K562 (cell line): Measurements from ENCODE around the gene ZNF668. TPM values are rescaled to one million over a fixed set of nuclear protein-coding genes. Genes with fewer than 3 reads are reported as not detected.

Experiments used
- ATAC-seq: fragments of 200-7000 bp; cut with Tn5 transposase; 3 replicates; pipeline ENCODE4 v1.9.1; 2020; ENCODE audit warnings: moderate library complexity
- BruUV-seq: library from RNA; stranded (reverse); fragments of 400-500 nt; replicated peaks from 2 replicates; lab custom pipeline; 2021; lab: Mats Ljungman, UMichigan
- CTCF ChIA-PET: fragments of 300-600 bp; formaldehyde crosslinking; extraction: SDS; loops from one replicate; lab custom pipeline; 2021; ENCODE audit warnings: low intra/inter-chr PET ratio; lab: Yijun Ruan, JAX
- POLR2A ChIA-PET: fragments of 300-600, 350-650 bp; sonication (Branson Sonifier 250); formaldehyde crosslinking; extraction: SDS; loops from one replicate; lab custom pipeline; 2021; ENCODE audit warnings: antibody characterized with exemption, inconsistent platforms; lab: Yijun Ruan, JAX
- DNase-seq, 4 experiments: peaks; one replicate each; pipeline versions ENCODE4 v3.0.0 to v3.0.0-alpha.2; 2011 to 2018; ENCODE audit warnings: low spot score in 3 of 4, mixed read lengths in 3 of 4; ENCODE audit errors: extremely low read depth in 1 of 4
- FAIRE-seq: peaks from 2 replicates; lab custom pipeline; 2011; peaks lifted over from hg19 to GRCh38; lab: Jason Lieb, UNC
- H2AFZ ChIP-seq: 2 replicates; pipeline ENCODE4 v1.6.0; 2011; ENCODE audit warnings: low read depth, low read length, control low read depth, inconsistent platforms
- H3K27ac ChIP-seq: fragments of 200-600 bp; 3 replicates; pipeline ENCODE4 v1.8.0; 2011; ENCODE audit warnings: low read depth, mild to moderate bottlenecking, control low read depth, inconsistent platforms, low read length, moderate library complexity, mixed read lengths; ENCODE audit errors: extremely low read depth
- H3K27me3 ChIP-seq, 2 experiments: fragments of 300-600 bp in 1 of 2; 2 replicates in 1 of 2; 3 replicates in 1 of 2; pipeline versions ENCODE4 v1.6.0 to v1.8.0; 2011; ENCODE audit warnings: inconsistent platforms in 2 of 2, low read length in 2 of 2, mild to moderate bottlenecking in 1 of 2, mixed read lengths in 1 of 2, moderate library complexity in 1 of 2; ENCODE audit not compliant: control insufficient read depth in 2 of 2, insufficient read depth in 2 of 2
- H3K36me3 ChIP-seq: fragments of 300-600 bp; 3 replicates; pipeline ENCODE4 v1.8.0; 2011; ENCODE audit warnings: mild to moderate bottlenecking, low read length, inconsistent platforms; ENCODE audit not compliant: control insufficient read depth, insufficient read depth
- H3K4me1 ChIP-seq, 2 experiments: fragments of 200-600 bp in 1 of 2; replicated peaks in 1 of 2; 2 replicates in 1 of 2; 3 replicates in 1 of 2; pipeline versions ENCODE4 v1.5.1 to v1.8.0; 2011; ENCODE audit warnings: inconsistent platforms in 2 of 2, low read length in 2 of 2, mild to moderate bottlenecking in 1 of 2, mixed read lengths in 1 of 2, moderate library complexity in 1 of 2; ENCODE audit not compliant: control insufficient read depth in 2 of 2, insufficient read depth in 2 of 2
- H3K4me2 ChIP-seq: 2 replicates; pipeline ENCODE4 v1.6.1; 2011; ENCODE audit warnings: low read length, control low read depth, inconsistent platforms, mixed read lengths; ENCODE audit not compliant: insufficient read depth
- H3K4me3 ChIP-seq: fragments of 200-600 bp; sonication (generic), shearing (Covaris generic); 2 replicates; pipeline ENCODE4 v1.5.1; 2016; ENCODE audit warnings: control low read depth, inconsistent platforms
- H3K79me2 ChIP-seq: fragments of 200-600 bp; 3 replicates; pipeline ENCODE4 v1.8.0; 2011; ENCODE audit warnings: low read length, inconsistent platforms; ENCODE audit not compliant: control insufficient read depth, insufficient read depth
- H3K9ac ChIP-seq, 2 experiments: 2 replicates each; pipeline versions ENCODE4 v1.6.0 to v1.6.1; 2011; ENCODE audit warnings: low read depth in 2 of 2, low read length in 2 of 2, control low read depth in 1 of 2, inconsistent platforms in 1 of 2, mild to moderate bottlenecking in 1 of 2, mixed read lengths in 1 of 2; ENCODE audit not compliant: insufficient read depth in 1 of 2
- H3K9me1 ChIP-seq: one replicate; pipeline ENCODE4 v1.6.0; 2011; ENCODE audit warnings: inconsistent platforms, mild to moderate bottlenecking, low read length, moderate library complexity; ENCODE audit not compliant: control insufficient read depth, insufficient read depth
- H3K9me3 ChIP-seq: replicated peaks from 2 replicates; pipeline ENCODE4 v1.5.1; 2011; ENCODE audit warnings: low read depth, low read length, inconsistent platforms; ENCODE audit not compliant: control insufficient read depth, insufficient read depth
- H4K20me1 ChIP-seq: replicated peaks from 2 replicates; pipeline ENCODE4 v1.6.1; 2011; ENCODE audit warnings: low read length, inconsistent platforms, mixed read lengths; ENCODE audit not compliant: control insufficient read depth, insufficient read depth
- FOSL1 ChIP-seq: fragments of 200-800 bp; sonication (Bioruptor generic); conservative IDR thresholded peaks from 2 replicates; pipeline ENCODE4 v1.6.1; 2016; ENCODE audit warnings: missing genetic modification characterization, missing compliant biosample characterization
- FOXJ2 ChIP-seq: fragments of 200-800 bp; sonication (Bioruptor generic); IDR thresholded peaks from 2 replicates; pipeline ENCODE4 v1.6.1; 2016; ENCODE audit warnings: missing genetic modification characterization, missing compliant biosample characterization
- GATAD2A ChIP-seq: fragments of 450-650 bp; IDR thresholded peaks from 2 replicates; pipeline ENCODE4 v1.6.1; 2017
- HDAC8 ChIP-seq: fragments of 450-650 bp; IDR thresholded peaks from 2 replicates; pipeline ENCODE4 v1.6.1; 2016; ENCODE audit warnings: mild to moderate bottlenecking, missing genetic modification characterization, moderate library complexity, missing compliant biosample characterization
- HMG20A ChIP-seq: fragments of 450-650 bp; formaldehyde crosslinking; conservative IDR thresholded peaks from 2 replicates; pipeline ENCODE4 v1.4.0; 2020; ENCODE audit warnings: mild to moderate bottlenecking, mixed read lengths
- NFYB ChIP-seq: IDR thresholded peaks from 2 replicates; pipeline ENCODE4 v1.6.1; 2011; ENCODE audit warnings: mild to moderate bottlenecking, moderate library complexity; ENCODE audit not compliant: insufficient read length; ENCODE audit errors: extremely low read depth
- SMAD4 ChIP-seq: fragments of 250-450 bp; sonication (Bioruptor Pico); conservative IDR thresholded peaks from 2 replicates; pipeline ENCODE4 v1.8.0; 2021; ENCODE audit warnings: inconsistent platforms, mild to moderate bottlenecking, moderate library complexity
- ZNF12 ChIP-seq: sonication (generic); formaldehyde crosslinking; IDR thresholded peaks from 2 replicates; pipeline ENCODE4 v1.4.0; 2020; ENCODE audit warnings: mild to moderate bottlenecking, missing genetic modification reagents
- ZNF224 ChIP-seq: sonication (generic); formaldehyde crosslinking; IDR thresholded peaks from 2 replicates; pipeline ENCODE4 v1.8.0; 2022; ENCODE audit warnings: mild to moderate bottlenecking, missing genetic modification reagents
- ZNF830 ChIP-seq: fragments of 250-450 bp; sonication (Bioruptor Pico); IDR thresholded peaks from 2 replicates; pipeline ENCODE4 v1.5.0; 2021; ENCODE audit warnings: mild to moderate bottlenecking
- WGBS: fragments of 100-300 bp; shearing (Covaris generic); methylation state at CpG from one replicate; pipeline ENCODE4 v1.1.6; 2016; ENCODE audit warnings: low coverage, mixed read lengths; ENCODE audit not compliant: insufficient coverage; ENCODE audit errors: missing lambda C conversion rate; 5-methylcytosine and 5-hydroxymethylcytosine counted together
- in situ Hi-C: fragments of 300-500 bp; cut with MboI; formaldehyde crosslinking; loops from 4 replicates; pipeline ENCODE4 v1.15.0; 2018; ENCODE audit warnings: inconsistent platforms, mixed read lengths
- intact Hi-C: fragments of 100-400 bp; cut with micrococcal nuclease; formaldehyde crosslinking; loops from 2 replicates; pipeline ENCODE4 v1.14.2; 2022
- polyA plus RNA-seq, 8 experiments: library from polyadenylated mRNA; depleted of rRNA in 4 of 8; stranded (reverse) in 5 of 8; unstranded in 3 of 8; fragments of >200 nt; fragmentation: Nextera tagmentation in 2 of 8; fragmentation: Illumina TruSeq in 1 of 8; extraction: Ambion mirVana in 2 of 8; extraction: Trizol in 1 of 8; gene quantifications; 2 replicates each; pipeline versions ENCODE4 v1.2.1 to v1.2.3, GENCODE V29; 2011 to 2014; ENCODE audit warnings: inconsistent platforms in 1 of 8, missing spikeins in 1 of 8
- total RNA-seq, 7 experiments: library from RNA; depleted of rRNA in 6 of 7; stranded (reverse); fragments of >200 nt in 6 of 7; fragmentation: Illumina TruSeq in 2 of 7; extraction: Trizol in 2 of 7; gene quantifications; 2 replicates each; pipeline versions ENCODE4 v1.2.1 to v1.2.3, GENCODE V29; 2011 to 2021; ENCODE audit warnings: low replicate concordance in 1 of 7
- TF ChIP-seq, protein P1 (sequence below): fragments of 250-450 bp; sonication (Bioruptor Pico); IDR thresholded peaks from 2 replicates; pipeline ENCODE4 v1.5.0; 2020; ENCODE audit warnings: mild to moderate bottlenecking
- TF ChIP-seq, protein P2 (sequence below): fragments of 250-450 bp; sonication (Bioruptor Pico); IDR thresholded peaks from 2 replicates; pipeline ENCODE4 v1.8.0; 2021; ENCODE audit warnings: mild to moderate bottlenecking, moderate library complexity
- TF ChIP-seq, protein P3 (sequence below): IDR thresholded peaks from 3 replicates; pipeline ENCODE4 v1.6.1; 2011; ENCODE audit warnings: borderline replicate concordance, mild to moderate bottlenecking; ENCODE audit not compliant: insufficient read length, insufficient read depth

ZNF668 gene
- total and polyA plus RNA-seq, 9 of the 15 experiments (the other 6 are each of a cell fraction or from before 2014, with no cell fraction given), result 0.04 to 15.3 (median 3.8) TPM; not detected in 1

DNA sequence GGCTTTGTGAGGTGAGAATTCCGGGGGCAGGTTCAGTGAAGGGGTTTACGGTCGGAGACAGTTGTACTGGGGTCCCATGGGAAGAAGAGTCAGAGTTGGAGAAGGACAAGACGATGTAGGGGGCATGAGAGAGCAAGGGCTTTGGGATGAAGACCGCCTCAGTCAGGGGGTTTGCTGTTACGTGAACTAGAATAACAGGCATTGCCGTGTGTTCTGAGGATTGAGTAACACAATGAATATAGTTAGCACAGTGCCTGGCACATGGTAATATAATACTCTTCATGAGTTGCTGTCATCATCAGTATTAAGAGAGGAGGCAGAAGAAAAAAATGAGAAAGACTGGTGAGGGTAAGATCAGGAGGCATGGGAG lies 759 bp upstream of the ZNF668 start:
- 2% methylated on average over 7 of the region's 7 CpGs for WGBS
- in situ Hi-C loops (no loop called here), intact Hi-C loops (loop anchor here (2.0 to 5.0 kb wide), 2 partner anchors 68 to 82 kb away; no protein-coding TSS in a partner anchor)
- ChIA-PET CTCF (interaction anchor here (0.6 kb wide), 1 partner anchor 172 kb away, joined by 4 read pairs; no protein-coding TSS in a partner anchor), POLR2A (interaction anchor here (0.8 to 3.3 kb wide), 9 partner anchors 11 to 121 kb away, joined by 3 to 32 read pairs (median 7); partner anchors contain the start of gene FUS)
- ATAC-seq (no peak), FAIRE-seq (no peak), DNase-seq (no peak)
- no peaks in the 10 kb centered on the region for H3K9me3 ChIP-seq
- H3K9ac ChIP-seq, result peak overlapping the region; percentile 86 to 95
- H3K9me1 ChIP-seq, result no peaks in the 10 kb centered on the region
- peak overlapping the region; percentile 79 for H3K4me3 ChIP-seq
- no peaks in the 10 kb centered on the region; the same call in 1 of the 2 replicates for H4K20me1 ChIP-seq
- peaks cover 42% of the 10 kb centered on the region for H3K36me3 ChIP-seq
- H3K79me2 ChIP-seq, result peaks cover 64% of the 10 kb centered on the region
- H3K27ac ChIP-seq, result peak overlapping the region; percentile 84
- TSS peak; percentile 75 for BruUV-seq
- peak overlapping the region; percentile 97 for H3K4me2 ChIP-seq
- H3K4me1 ChIP-seq, result peaks cover 11 to 38% of the 10 kb centered on the region in 2 experiments; a peak in 4 of 5 replicates
- H3K27me3 ChIP-seq, result no peaks in the 10 kb centered on the region
- H2AFZ ChIP-seq, result peak overlapping the region; percentile 95
- TF ChIP-seq GATAD2A (no peak), SMAD4 (CRISPR knock-in tag) (no peak), ZNF224 (CRISPR knock-in tag) (0 out of 2 replicates have a peak, but pooled peaks have one; percentile 19), ZNF12 (CRISPR knock-in tag) (0 out of 2 replicates have a peak, but pooled peaks have one; percentile 3), FOSL1 (tag) (no peak), HDAC8 (no peak), ZNF830 (no peak), NFYB (no peak), HMG20A (CRISPR knock-in tag) (no peak), FOXJ2 (tag) (0 out of 2 replicates have a peak, but pooled peaks have one; percentile 21)
- TF ChIP-seq, protein P1, sequence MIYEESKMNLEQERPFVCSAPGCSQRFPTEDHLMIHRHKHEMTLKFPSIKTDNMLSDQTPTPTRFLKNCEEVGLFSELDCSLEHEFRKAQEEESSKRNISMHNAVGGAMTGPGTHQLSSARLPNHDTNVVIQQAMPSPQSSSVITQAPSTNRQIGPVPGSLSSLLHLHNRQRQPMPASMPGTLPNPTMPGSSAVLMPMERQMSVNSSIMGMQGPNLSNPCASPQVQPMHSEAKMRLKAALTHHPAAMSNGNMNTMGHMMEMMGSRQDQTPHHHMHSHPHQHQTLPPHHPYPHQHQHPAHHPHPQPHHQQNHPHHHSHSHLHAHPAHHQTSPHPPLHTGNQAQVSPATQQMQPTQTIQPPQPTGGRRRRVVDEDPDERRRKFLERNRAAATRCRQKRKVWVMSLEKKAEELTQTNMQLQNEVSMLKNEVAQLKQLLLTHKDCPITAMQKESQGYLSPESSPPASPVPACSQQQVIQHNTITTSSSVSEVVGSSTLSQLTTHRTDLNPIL (CRISPR knock-in tag), result no peak
- TF ChIP-seq, protein P2, sequence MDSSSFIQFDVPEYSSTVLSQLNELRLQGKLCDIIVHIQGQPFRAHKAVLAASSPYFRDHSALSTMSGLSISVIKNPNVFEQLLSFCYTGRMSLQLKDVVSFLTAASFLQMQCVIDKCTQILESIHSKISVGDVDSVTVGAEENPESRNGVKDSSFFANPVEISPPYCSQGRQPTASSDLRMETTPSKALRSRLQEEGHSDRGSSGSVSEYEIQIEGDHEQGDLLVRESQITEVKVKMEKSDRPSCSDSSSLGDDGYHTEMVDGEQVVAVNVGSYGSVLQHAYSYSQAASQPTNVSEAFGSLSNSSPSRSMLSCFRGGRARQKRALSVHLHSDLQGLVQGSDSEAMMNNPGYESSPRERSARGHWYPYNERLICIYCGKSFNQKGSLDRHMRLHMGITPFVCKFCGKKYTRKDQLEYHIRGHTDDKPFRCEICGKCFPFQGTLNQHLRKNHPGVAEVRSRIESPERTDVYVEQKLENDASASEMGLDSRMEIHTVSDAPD (CRISPR knock-in tag), result no peak
- TF ChIP-seq, protein P3, sequence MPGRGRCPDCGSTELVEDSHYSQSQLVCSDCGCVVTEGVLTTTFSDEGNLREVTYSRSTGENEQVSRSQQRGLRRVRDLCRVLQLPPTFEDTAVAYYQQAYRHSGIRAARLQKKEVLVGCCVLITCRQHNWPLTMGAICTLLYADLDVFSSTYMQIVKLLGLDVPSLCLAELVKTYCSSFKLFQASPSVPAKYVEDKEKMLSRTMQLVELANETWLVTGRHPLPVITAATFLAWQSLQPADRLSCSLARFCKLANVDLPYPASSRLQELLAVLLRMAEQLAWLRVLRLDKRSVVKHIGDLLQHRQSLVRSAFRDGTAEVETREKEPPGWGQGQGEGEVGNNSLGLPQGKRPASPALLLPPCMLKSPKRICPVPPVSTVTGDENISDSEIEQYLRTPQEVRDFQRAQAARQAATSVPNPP, result no peak
